Stimulated activated CD4-positive, alpha-beta T cell treated with anti-CD3 and anti-CD28 coated beads, Interleukin-12 subunit alpha, Interleukin-12 subunit beta, amount 100 ng/mL, for 24 hours (primary cell): Measurements from ENCODE around the gene ZNRF1.

ENCODE experiments used
- DNase-seq, 2 experiments: peaks; one replicate each; pipeline ENCODE4 v3.0.0-alpha.2; 2020; ENCODE audit warnings: low read depth in 2 of 2

The ZNRF1 gene

DNA sequence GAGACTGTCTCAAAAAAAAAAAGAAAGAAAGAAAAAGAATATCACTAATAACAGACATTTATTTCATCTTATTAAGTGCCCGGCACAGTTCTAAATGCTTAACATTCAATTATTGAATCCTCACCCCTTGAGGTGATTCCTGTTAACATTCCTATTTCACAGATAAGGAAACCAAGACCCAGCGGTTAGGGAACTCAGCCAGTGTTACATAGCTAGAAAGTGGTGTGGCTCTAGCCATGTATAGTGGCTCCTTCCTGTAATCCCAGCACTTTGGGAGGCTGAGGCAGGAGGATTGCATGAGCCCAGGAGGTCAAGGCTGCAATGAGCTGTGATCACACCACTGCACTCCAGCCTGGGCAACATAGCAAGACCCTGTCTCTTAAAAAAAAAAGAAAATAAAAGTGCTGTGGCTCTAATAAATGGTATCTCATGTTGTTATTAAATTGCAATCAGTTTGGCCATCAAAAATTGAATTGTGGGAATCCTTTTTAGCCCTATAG is 28.1 kb downstream of the ZNRF1 start:
- DNase-seq: no peak

DNA sequence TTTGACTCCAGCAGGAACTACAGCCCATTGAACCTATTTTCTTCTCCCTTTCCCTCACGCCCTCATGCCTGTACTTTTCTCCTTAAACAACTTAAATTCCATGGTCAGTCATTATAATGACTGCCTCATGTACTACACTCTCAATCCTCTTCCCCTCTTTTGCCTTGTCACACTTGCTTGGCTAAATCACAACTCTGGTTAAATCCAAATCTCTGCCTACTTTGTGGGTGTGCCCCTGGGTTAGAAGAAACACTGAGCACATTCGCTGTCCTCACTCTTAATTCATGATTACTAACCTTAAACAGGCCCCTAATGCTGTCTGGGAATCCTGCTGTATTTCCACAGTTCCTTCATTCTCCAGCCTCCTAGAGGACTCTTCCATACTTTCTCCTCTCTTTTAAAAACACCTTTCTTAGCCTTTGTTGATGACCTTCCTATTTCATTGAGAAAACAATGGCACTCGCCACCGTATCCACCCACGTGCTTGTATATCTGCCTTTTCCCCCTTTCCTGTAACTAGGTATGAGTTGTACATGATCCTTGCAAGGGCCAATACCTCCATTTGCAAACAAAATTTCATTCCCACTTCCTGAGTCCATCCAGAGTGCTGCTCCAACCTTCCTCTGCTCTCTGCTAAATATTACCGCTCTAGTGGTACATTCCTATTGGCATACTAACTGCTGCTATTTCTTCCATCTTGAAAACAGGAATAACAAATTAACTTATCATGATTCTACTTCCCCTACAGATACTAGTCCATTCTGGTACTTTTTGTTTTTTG is 28.9 kb downstream of the ZNRF1 start:
- no peak for DNase-seq

DNA sequence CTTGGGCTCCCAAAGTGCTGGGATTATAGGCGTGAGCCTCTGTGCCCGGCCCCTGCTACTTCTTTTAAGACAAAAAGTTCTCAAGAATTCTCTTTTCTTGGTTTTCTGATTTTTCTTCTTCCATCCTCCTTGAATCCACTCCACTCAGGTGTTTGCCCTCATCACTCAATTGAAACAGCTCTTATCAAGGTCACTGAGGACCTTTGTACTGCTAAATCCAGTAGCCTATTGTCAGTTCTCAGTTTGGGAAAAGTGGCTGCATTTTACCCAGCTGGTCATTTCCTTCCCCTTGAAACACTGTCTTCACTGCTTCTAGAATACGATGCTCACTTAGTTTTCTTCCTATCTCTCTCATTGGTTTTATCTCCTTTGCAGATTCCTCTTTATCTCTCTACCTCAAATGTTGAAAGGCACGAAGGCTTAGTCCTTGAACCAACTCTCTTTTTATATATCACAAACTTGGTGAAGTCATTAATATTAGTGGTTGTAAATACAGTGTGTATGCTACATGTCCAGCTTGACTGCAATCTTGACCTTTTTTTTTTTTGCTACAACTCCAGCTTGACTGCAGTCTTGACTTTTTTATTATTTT is 29.8 kb downstream of the ZNRF1 start:
- DNase-seq: no peak

DNA sequence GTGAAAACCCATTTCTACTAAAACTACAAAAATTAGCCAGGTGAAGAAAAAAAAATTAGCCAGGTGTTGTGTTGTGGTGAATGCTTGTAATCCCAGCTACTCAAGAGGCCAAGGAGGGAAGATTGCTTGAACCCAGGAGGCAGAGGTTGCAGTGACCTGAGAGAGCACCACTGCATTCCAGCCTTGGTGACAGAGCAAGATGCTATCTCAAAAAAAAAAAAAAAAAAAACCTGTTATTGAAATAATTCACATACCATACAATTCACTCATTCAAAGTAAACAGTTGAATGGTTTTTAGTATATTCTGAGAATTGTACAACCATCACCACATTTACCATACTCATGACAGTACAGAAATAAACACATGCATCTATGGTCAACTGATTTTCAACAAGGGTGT is 31.0 kb downstream of the ZNRF1 start:
- DNase-seq: no peak

DNA sequence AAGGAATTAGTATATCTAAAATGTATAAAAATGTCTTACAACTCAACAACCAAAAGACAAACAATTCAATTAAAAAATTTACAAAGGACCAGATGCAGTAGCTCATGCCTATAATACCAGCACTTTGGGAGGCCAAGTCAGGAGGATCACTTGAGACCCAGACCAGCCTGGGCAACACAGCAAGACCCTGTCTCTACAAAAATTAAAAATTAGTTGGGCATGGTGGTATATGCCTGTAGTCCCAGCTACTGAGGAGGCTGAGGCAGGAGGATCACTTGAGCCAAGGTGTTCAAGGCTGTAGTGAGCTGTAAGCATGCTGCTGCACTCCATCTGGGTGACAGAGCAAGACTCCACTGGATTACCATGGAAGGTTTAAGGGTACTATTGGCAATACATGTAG is 33.8 kb downstream of the ZNRF1 start:
- DNase-seq: no peak

DNA sequence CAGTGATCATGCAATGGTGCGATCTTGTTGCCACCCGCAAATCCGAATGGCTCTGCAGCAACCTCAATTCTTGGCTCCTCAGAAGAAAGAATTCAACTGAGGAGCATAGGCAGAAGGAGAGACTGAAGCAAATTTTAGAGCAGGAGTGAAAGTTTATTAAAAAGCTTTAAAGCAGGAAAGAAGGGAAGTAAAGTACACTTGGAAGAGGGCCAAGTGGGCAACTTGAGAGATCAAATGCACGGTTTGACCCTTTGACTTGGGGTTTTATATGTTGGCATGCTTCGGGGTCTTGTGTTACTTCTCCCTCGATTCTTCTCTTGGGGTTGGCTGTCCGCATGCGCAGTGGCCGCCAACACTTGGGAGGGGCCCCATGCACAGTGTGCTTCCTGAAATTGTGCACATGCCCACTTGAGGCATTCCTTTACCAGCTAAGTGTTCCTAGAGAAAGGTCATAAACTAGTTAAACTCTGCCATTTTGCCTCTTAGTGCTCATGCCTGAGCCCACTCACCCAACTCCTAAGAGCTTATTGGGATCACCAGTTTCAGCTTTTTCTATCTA is 36.7 kb downstream of the ZNRF1 start:
- no peak for DNase-seq

DNA sequence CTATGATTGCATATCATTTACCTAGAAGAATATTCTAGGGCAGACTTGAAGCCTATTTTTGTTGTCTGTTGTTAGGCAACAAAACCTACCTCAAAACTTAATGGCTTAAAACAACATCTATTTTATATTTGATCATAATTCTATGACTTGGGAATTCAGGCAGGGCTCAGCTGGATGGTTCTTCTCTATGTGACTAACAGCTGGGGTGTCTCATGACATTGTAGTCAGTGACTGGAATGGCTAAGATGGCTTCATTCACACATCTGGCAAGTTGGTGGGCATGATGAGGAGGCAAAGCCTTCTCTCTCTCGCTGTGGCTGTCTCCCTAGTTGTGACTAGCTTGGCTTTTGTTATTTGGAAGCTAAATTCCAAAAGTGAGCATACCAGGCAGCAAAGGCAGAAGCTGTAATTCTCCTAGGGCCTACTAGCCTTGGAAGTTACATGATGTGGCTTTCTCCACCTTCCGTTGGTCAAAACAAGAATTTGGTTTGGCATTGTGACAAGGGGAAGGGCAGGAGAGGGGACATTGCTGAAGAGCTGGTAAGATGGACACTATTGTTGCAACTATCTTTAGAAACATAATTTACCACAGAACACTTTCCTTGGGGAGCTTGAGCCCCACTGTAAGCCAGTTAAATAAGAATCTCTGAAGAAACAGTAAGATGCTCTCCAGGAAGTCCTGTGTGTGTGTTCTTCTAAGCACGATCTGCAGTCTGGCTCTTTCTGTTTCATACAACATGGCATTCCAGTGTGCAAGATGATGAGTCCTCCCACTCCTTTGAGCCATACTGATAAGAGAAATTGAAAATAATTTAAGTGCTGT is 39.4 kb downstream of the ZNRF1 start:
- no peak for DNase-seq

DNA sequence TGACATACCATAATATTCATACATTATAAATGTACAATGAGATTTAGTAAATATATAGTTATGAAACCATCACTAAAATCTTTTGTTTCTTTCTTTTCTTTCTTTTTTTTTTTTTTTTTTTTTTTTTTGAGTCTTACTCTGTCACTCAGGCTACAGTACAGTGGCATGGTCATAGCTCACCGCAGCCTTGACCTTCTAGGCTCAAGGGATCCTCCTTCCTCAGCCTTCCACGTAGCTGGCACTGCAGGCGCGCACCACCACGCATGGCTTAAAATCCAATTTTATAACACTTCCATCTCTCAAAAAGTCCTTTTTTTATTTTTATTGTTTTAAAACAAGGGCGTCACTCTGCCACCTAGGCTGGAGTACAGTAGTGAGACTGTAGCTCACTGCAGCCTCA is 41.1 kb downstream of the ZNRF1 start:
- DNase-seq: no peak

DNA sequence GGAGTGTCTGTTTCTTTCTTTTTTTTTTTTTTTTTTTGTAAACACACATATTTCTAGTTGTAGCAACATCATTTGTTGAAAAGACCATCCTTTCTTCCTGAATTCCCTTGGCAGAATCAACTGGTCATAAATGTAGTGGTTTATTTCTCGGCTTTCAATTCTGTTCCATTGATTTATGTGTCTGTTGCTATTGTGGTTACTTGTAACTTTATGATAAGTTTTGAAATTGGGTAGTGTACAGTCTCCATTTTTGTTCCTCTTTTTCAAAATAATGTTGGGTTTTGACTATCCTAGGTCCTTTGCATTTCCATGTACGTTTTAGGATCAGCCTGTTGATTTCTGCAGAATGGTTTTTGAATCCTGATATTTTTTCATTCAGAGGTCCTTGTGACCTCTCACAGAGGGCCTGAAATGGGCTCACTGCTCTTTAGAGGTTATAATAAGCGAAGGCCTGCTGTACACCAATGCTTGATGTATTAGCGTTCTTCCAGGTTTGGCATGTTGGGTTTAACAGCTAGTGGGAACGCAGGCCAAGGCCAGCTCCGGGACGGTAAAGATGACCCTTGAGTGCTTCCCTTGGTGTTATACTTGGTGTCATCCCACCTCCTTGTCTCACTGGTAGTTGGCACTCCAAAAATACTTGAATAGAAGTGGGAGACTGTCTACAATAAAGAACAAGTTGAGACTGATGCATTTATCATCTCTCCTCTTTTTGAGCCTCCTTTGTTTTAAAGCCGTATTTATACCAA is 43.8 kb downstream of the ZNRF1 start:
- DNase-seq: no peak

DNA sequence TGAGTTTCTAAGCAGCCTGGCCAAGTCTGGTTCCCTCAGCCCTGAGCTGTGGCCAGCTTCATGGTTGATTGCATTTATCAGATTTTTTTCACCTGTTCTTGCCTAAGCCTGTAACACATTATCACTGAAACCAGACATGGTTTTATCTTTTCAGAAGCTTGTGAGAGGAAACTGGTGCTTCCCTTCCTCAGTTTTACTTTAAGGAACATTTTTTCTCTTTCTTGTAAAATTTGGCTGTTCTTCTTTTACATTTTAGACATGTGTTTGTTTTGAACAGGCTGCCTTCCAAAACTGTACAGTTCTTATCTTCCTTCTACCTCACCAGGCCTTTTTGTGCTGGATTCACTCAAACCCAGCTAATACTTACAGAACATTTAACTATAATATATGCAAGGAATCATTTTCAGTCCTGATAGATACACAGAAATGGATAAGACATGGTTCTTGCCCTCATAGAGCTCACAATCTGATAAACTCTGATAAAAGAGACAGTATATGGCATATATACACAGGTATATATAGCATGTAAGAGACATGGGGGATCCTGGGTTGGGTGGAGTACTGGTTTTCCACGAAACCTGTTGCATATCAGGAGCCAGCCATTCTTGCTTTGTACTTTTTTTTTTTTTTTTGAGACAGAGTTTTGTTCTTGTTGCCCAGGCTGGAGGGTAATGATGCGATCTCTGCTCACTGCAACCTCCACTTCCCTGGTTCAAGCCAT is 44.5 kb downstream of the ZNRF1 start:
- no peak for DNase-seq

DNA sequence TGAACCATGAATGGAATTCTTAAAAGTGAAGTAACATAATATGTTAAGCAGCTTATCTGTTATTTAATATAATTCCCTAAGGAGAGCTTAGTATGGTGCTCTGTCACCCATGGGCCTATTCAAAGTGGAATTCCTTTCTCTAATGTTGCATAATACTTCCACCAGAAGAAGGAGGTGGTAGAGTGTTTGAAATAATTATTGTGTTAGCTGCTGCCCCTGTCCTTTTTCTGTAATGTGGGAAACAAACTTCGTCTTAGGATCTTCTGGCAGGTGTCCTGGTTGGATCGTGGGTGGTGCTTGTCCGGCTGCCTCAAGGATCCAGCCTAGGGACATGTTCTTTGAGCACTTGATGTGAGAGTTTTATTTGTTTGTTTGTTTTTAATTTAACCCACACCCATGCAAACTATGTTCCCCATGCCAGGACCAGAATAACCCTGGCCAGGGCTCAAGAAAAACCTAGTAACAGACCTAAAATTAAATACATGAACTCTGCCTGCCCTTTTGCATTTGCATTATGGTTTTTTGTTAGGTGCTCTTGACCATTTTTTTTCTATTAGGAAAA is 46.1 kb downstream of the ZNRF1 start:
- no peak for DNase-seq

DNA sequence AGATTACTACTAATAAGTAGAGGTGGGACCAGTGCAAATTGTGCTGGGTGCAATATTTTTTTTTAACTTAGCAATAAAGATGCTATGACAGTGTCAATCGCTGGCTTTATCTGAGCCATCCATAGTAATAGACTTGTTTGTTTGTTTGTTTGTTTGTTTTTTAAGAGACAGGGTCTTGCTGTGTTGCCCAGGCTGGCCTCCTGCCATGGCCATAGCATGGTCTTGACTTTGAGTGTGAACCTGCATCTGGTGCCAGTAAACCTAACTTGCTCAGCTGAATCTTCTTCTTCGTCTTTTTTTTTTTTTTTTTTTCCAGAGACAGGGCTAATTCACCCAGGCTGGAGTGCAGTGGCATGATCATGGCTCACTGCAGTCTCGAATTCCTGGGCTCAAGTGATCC is 46.6 kb downstream of the ZNRF1 start:
- DNase-seq: no peak

DNA sequence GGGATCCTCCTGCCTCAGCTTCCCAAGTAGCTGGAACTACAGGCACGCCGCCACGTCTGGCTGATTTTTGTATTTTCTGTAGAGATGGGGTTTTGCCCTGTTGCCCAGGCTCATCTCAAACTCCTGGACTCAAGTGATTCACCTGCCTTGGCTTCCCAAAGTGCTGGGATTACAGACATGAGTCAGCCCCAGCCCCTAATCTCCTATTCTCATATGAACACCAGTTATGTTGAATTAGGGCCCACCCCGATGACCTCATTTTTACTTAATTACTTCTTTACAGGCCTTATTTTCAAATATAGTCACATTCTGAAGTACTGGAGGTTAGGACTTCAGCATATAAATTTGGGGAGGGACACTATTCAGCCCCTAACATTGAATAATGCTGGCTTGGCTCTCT is 49.2 kb downstream of the ZNRF1 start:
- DNase-seq: no peak

DNA sequence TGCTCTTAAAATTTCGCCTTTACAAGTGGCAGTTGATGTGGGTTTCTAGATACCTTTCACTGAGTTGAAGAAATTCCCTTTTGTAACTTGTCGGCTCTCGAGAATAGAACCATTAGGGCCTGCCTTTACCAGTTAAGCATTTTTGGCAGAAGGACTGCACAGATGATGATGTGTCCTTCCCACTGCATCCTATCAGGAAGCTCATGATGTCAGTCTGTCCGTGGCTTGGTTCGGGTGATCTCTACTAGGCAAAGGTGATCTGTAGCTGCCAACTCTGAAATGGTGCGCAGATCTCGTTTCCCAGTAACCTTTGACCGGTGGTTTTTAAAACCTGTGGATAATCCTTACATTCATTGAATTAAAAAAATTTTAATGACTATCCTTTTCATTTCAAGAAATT is 49.7 kb downstream of the ZNRF1 start:
- no peak for DNase-seq

DNA sequence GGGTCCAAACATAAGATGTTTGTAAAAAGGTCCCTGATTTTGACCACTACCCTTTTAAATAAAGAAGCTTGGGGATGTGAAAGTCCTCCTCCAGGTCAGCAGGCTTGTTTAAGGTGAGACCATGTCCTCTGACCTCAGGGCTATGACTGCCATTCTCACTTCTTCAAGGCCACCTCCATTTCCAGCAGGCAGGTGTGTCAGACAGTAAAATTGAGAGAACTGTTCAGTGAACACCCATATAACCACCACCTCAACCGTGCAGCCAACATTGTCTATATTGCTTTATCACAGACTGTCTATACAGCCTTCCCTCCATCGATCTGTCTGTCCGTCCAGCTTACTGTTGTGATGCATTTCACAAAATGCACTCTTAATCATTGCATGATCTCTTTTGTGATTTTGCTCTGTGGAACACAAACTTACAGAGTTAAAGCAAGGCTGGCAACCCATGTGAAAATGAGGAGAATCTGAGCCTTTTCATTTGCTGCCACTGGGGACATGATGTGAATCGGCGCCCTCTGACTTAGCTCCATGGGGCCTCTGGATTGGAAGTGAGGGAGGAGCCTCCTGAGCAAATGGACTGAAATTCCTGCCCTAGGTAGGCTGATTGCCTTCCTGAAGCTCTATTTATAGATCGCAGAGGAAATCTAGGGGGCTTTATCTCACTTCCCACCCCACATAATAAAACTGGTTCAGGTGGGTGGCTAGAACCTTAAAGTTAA is 53.8 kb downstream of the ZNRF1 start:
- no peak for DNase-seq

DNA sequence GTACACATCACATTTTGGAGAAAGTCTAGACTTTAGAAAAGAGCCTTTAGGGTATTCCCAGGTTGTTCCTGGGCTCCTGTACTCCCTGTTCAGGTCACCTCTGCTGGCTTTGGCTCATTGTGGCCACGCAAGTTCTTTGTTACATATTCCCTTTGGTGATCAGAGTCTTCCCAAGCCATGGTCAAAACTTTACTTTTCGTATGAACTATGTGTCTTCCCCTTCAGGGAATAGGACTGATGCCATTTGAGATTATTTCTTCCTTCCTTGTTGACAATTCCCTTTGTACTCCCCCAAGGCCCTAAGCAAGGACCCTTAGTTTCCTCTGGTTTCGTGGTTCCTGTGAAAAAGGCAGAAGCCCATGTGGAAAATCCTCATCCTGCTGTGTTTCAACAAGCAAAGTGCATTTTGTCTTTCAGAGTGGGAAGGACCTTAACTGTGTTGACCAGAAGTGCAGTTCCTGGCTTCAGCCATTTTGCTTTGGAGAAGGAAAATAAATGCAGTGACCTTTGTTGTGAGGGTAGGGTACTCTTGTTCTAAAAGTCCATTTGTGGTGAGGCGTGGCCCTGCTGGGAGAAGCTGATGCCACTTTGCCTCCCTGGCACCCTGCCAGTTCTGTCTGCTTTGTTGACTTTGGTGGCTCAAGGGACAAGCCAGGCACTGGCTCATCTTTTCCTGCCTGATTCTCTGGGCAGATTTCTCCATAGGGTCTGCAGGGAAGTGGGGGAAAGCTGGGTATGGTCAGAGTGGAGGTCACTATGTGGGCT is 55.1 kb downstream of the ZNRF1 start:
- DNase-seq: no peak

DNA sequence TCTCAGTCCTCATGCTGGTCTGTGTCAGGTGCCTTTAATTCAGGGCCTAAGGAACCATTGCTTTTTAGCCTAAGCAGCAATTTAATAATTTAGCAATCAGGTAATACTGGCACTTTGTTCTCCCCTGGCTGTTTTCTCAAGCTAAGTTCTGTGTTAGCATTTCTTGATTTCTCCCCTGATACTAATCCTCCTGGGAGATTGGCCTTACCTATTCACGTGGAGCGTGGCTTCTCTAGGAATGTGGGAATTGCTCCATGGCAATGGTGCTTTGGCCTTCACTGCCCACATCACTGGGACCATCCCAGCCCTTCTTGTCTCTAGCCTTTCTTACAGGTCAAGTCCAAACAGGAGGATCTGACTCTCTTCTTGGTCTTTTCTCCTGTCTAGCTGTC is 55.7 kb downstream of the ZNRF1 start:
- DNase-seq: no peak

DNA sequence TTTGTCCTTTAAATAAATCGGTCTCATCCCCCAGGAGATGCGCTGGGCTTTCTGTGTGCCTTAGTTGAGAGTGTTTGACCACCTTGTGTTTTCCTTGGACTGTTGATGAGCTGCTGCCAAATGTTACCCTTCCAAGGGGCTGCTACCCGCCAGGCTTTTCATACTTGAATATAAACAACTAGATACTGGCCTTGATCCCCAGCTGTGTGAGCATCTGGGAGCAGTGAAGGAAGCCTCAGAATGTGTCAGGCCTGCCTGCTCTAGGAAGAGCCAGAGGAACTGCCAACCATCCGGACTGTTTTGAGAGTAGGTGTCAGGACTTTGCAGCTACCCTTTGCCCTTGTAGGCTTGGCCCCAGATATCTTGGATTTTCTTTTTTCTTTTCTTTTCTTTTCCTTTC is 60.0 kb downstream of the ZNRF1 start:
- DNase-seq: no peak

DNA sequence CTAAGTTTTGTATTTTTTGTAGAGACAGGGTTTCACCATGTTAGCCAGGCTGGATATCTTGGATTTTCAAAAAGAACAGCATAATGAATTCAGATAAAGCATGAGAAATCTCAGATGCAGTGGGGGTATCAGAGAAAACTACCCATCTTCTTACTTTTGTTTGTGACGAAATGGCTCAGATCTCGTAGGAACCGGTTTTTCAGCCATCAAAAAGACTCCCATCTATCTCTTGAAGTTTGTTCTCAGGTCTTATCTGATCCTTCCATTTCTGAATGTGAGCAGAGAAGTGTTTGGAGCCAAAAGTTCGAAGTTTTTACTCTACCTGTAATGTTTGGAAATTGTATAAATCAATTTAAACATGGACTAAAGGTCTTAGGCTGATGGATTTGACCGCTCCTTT is 60.6 kb downstream of the ZNRF1 start:
- no peak for DNase-seq
